ENCODE results near the gene TIMM8B.
"Not testable (repeated sequence)": the region's sequence is repeated elsewhere in the genome, so short reads cannot be mapped to it uniquely, and the experiment has no call there.

The TIMM8B gene, protein sequence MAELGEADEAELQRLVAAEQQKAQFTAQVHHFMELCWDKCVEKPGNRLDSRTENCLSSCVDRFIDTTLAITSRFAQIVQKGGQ

DNA sequence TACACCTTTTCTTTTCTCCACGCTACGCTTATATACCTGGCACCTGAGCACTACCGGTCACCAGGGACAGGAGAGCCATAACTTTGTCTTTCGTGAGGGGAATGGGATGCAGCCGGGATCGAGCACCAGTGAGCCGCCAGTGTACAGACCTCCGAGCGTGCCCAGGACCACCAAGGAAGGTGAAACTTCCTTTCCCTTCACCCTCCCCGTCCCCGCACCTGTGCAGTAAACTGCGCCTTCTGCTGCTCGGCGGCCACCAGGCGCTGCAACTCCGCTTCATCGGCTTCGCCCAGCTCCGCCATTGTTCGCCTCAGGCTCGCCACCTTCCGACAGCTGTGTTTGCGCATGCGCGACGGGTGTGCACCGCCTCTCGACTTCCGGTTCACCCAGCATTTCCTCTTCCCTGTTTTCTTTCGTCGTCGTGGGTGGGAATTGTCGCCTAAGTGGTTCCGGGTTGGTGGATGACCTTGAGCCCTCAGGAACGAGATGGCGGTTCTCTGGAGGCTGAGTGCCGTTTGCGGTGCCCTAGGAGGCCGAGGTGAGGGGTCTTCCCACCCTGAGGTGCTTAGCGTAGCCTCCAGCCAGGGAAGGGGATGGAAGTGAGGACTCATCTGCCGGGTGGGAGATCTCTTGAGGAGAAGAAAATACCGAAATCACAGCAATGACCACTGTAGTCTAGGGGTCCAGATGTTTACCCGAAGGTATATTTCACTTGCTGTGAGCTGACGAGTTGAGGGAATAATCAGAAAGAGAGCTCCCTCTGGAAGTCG lies at the start of gene TIMM8B, which contains the start of gene SDHD:
TIMM8B (minus strand) TSS at position 335 of the 770 bp plus-strand sequence; CDS start at position 302, 33 bp downstream.
SDHD (plus strand) TSS at position 452 of the 770 bp plus-strand sequence; CDS start at position 487, 35 bp downstream.
- peak; percentile 98 for DNase-seq

DNA sequence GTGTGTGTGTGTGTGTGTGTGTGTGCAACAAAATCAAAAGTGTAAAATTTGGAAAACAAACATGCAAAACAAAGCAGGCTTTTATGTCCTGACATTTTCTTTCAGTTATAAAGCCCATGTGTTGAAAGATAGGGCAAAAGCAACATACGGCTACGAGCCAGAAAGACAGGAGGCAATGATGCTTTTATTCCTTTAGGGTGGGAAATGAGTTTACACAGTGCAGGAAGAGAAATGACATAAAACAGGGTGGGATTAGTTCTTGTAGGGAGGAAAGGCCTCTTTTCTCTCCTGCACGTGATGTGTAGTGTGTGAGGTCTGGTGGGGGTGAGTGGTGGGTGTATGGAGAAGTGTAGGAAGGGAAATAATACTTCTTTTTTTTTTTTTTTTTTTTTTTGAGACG lies 47.9 kb upstream of the TIMM8B start:
- DNase-seq: no peak

DNA sequence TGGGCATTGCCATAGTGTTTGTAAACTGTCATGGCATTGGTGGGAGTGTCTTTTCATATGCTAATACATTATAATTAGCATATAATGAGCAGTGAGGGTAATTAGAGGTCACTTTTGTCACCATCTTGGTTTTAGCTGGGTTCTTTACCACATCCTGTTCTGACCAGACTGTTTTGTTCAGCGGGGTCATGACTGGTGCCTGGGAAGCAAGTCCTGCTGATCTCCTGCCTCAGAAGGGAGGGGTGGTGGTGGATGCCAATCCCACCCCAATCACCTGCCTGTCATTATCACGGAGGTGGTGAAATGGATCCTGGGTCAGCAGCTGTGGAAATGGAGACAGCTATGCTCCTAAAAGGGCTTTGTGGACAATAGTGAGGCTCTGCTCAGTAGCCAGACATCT lies 46.2 kb upstream of the TIMM8B start:
- no peak for DNase-seq

DNA sequence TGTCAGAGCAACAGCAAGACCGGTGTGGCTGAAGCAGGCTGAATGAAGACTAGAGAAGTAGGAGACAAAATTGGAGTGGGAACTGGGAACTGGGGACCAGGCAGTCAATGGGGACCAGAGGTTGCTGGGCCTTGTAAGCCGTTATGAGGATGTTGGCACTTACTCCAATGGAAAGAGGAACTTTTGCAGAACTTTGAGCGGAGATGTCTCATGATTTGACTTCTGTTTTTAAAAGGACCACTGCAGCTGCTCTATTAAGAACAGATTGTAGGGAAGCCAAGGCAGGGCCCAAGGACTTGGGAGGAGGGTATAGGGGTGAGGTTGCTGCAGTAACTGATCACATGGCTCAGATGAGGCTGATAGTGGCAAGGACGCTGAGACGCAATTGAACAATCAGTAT lies 43.1 kb upstream of the TIMM8B start:
- DNase-seq: no peak

DNA sequence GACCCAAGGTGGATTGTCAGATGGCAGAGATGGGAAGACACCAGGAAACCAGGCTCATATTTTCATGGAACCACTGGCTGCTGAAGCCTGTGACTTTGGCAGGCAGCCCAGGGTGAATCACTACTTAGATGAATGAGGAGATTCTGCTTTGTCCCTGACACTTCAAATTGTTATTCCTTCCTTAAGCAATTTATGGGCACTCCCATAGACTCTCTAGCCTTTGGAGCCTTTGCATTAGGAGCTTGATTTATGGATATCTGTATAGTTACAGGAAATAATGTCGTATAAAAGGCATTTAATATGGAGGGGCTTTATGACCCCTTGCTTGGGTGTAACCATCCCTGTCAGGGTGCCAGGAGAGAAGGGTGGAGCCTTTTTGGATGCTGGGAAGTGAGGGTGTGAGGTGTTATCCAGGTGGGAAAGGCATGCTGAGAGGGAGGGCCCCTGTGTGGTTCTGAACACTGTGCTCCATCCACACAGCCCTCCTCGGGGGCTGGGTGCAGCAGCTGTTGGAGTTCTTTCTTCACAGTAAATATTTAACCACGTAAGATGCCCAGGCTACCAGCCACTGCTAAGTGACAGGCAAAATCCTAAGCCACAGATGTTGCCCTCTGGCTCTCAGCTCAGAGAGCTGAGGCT lies 42.0 kb upstream of the TIMM8B start:
- no peak for DNase-seq

DNA sequence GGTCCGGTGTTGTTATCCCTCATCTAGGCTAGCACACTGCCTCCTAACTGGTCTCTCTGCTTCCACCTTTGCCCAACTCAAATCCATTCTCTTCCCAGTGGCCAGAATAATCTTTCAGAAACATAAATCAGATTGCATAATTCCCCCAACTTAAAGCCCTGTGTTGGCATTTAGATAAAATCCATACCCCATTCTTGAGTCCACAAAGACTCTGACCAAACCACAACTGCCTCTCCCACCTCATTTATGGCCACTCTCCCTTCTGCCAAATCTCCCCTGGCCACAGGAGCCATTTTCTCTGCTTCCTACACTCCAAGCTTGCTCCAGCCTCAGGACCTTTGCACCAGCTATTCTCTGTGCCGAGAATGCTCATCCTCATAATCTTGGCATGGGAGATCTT lies 40.5 kb upstream of the TIMM8B start:
- no peak for DNase-seq

DNA sequence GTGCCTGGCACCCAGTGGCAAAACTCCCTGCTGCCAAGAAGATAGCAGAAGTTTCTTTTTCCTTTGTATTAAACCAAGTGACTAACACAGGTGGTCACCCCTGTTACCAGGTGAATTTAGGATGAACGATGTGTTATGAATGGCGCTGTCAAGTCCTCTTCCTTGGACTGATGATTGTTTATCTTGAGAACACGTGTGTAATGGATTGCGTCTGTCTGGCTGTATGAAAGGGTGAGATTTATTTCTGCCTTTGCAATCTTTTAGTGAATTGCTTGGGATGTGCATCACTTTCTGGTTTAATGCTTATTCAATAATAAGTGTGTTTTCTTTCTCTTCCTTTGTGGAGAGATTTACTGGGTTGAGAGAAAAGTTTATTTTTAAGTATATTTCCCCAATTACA lies 36.6 kb upstream of the TIMM8B start:
- DNase-seq: no peak

DNA sequence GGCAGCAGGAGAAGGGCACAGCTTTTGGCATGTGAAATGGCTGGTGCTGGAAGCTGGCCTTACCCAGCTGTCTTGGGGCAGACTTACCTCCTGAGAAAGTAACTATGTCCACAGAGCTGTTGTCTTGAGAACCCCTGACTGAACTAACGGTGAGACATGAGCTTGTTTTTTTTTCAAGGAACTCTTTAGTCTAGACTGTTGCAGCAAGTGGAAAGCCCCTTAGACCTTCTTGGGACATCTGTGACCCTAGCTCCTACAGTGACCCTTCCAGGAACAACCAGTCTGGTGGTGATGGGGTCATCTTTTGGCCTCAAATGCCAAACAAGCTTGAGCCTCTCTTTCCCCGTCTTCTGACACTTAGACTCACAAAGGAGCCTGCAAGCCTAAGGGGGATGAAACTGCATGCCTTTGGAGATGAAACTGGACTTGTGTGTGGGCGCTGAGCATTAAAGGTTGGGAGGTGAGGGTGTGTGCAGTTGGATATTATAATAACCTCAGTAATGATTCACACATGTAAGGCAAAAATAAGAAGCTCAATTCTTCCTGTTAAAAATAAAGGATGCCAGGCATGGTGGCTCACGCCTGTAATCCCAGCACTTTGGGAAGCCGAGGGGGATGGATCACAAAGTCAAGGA lies 35.5 kb upstream of the TIMM8B start:
- DNase-seq: no peak

DNA sequence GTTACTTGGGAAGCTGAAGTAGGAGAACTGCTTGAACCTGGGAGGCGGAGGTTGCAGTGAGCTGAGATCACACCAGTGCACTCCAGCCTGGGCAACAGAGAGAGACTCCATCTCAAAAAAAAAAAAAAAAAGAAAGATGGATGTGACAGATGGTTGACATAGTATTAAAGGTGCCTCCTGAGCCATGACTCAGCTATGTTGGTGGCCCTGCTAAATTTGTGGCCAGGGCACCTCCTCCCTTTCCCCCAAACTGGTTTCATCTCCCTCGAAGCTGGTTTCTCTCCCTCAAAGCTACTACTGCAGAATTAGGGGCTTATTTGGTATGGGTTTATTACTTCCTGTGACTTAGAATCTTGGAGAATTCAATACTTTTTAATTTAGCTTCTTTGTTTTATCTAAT lies 31.6 kb upstream of the TIMM8B start:
- DNase-seq: no peak

DNA sequence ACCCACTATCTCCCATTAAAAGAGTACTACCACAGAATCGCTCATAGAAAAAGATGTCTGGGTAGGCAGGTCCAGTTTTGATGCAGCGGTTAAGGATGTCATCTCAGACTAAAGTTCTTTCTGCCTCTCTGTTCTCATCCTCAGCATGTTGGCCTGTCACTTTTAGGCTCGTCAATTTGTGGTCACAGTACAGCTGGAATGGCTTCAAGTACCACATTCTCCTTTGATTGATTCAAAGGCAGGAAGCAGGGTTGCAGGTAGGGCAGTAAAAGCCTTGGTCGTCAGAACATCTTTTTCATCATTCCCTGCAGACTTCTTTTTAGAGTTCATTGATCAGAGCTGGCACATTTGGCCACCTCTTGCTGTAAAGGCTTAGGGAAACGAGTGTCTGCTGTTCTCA lies 28.8 kb upstream of the TIMM8B start:
- no peak for DNase-seq

DNA sequence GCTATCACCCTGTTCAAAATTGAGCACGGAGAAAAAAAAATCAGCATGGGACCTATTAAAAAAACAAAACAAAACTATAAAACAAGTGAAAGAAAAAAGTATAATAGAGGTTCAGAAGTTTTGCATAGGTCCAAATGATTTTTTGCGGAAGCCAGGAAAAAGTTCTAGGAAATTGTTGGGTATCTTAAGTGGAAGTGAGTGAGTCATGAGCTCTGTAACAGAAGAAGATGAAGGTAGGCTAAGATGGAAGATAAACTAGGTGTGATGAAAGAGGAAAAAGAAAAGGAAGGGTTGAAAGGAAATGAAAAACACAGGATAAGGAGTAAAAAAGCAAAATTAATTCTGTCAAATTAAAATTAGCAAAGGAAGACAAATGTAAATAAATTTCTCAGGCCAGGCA lies 27.9 kb upstream of the TIMM8B start:
- DNase-seq: no peak

DNA sequence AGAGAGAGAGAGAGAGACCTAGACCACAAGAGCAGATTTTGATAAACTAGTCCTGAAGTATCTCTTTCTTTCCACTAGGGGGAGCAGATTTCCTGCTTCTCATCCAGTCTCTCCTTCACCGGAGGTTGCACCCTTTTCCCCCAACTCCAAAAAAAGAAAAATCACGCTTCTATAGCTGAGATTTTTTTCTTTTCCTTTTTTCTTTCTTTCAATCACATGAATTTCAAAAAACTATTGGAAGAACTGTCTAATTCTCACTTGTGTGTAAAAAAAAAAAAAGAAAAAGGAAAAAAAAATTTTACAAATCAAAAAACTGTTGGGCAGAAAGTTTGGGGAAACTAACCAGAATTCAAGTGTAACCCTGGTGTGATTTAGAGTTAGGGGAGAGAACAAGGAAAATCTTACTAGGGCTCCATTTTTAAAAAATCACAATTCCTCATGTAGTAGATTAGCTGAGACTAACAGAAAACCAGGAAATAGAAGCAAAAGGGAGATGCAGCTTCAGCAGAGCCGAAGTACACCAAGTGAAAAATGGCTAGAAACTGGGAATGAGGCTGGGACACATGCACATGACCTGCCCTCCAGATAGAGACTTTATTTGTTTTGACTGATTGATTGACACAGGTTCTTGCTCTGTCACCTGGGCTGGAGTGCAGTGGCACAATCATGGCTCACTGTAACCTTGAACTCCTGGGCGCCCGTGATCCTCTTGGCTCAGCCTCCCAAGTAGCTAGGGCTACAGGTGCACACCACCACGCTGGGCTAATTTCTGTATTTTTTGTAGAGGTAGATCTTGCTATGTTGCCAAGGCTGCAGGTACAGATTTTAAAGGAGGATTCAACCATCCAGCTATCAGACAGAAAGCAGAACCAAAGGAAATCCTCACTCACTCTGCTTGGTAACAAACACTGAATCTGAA lies 27.2 kb upstream of the TIMM8B start:
- no peak for DNase-seq

DNA sequence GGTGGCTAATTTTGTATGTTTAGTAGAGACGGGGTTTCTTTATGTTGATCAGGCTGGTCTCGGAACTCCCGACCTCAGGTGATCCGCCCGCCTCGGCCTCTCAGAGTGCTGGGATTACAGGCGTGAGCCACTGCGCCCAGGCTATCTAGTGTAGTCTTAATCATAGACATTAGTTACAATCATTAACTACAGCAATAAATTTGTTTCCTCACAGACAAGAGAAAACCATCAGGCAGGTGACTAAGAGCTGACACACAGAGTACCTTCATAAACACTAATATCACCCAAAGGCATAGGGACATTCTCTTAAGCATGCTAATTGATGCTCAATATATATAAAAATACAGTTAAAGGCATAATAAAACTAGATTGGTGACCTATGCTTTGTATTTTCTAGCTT lies 19.5 kb upstream of the TIMM8B start:
- no peak for DNase-seq

DNA sequence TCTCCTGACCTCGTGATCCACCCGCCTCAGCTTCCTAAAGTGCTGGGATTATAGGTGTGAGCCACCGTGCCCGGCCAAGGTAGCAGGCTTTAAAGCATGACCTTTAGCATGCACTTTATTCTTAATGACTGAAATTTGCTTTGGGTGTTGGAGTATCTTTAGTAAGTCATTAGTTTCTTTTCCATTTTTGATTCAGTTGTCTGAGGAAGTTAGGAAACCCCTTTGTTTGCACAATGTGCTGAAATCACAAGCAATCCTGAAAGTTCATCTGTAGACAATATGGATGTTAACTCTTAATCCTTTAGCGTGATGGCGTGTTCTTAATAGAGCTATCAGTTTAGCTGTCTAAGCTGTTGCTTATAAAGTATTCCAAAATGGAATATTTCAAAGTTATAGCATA lies 16.9 kb upstream of the TIMM8B start:
- no peak for DNase-seq

DNA sequence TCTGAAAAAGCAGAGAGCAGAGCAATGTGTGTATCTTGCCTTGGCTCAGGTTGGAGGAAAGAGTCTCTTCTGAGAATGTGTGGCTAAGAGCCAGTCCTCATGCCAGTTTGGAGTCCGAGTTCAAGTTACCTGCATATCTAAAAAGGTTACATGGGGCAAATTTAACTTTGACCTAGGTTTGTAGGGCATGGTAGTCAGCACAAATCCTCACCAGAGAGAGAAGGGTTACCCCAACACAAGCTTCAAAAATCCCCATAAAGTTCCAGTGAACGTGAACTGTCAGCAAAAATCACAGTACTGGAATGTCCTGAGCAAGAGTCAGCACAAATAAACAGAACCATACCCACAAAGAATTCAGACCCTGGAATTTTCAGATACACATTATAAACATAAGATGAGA lies 13.9 kb upstream of the TIMM8B start:
- no peak for DNase-seq

DNA sequence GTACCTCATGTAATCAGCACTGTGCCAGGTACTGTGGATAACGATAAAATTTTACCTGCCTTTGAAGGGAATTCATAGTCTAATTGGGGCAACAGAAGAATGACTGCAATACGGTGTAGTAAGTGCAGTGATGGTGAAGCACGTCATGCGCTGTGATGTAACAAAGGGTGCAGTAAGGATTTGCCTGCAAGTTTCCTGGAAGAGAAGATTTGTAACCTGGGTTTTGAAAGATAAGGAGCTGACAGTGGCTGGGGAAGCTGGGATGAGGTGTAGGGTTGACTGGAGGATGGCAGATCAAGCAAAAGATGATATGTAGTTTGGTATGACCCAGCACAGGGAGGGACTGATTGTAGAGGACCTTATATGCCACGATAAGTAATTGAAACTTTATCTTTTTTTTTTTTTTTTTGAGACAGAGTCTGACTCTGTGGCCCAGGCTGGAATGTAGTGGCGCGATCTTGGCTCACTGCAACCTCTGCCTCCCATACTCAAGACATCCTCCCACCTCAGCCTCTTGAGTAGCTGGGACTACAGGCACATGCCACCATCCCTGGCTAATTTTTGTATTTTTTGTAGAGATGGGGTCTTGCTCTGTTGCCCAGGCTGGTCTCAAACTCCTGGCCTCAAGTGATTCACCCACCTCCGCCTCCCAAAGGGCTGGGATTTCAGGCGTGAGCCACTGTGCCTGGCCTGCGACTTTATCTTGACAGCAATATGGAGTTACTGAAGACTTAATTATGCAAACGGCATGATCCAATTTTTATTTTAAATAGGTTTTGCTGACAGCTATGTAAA lies 11.4 kb upstream of the TIMM8B start:
- no peak for DNase-seq

DNA sequence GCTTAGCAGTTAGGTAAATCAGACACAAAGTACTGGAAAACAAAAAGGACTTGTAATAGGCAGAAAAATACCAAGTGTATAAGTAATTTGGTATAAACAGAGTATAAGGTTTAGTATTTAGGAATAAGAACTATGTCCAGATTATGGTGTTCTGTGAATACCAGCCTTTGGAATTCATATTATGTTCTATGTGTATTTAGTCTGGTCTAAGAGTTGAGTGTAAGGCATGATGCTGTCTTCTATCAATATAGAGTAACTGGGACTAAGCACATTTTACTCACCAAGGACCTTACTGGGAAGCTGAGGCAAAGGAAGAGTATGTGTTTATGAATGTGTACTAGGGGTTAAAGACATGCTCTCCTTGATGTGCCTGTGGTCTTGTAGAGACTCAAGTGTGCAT lies 9.6 kb upstream of the TIMM8B start:
- no peak for DNase-seq

DNA sequence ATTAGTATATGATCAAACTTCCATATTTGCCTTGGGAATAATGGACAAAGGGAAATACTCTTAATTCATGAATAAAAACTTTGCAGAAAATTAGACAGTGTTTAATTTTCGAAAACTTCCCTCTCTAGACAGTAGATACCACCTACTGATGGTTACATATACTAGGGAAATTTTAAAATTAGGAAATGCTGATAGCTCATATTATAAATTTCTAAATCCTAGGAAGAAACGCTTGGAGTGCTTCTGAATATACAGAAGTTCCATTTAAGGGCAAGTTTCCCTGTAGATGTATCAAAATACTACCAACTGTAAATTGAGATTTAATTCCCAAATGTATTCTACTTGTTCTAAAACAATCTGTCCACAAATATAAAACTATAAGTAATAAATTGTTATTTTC lies 8.7 kb upstream of the TIMM8B start:
- not testable (repeated sequence) for DNase-seq

DNA sequence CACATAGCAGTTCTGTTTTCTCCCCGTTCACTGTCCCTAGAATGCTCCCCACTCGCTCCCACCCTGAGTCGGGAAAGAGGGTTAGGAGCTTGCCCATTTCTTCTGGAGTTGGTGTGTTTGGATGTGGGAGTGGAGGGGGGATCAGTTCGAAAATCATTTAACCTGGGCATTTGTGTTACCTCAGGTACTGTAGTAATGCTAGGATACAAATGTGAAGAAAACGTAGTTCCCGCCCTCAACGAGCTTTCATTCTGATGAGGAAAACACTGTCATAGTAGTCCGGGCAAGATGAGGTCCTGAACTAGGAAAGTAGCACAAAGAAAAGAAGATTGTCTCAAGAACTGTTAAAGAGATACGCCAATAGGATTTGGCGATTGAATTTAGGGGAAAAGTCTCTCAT lies 656 bp upstream of the TIMM8B start:
- DNase-seq: no peak

DNA sequence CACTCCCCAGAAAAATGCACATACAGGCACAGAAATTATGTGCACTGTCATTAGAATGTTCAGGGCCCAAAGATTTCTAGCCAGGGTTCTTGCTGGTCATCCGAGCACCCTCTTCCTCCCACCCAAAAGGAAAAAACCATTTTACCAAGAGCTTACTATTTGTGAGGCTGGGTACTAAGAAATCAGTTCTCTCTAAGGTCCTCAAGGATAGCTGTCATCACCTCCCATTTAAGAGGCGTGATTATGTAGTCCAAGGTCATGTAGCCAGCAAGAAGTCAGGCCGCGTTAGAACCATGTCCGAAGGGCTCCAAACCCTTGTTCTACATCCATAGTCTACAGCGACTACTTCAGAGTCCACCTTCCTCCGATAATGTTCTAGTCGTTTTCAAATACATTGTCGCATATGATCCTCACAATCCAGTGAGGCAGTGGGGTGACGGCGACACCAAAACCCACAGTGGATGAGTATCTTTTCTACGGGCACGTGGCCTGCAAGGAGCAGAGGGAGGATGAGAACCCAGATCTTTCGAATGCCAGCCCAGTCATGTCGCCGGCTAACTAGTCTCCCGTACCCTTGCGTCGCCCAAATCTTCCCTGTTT lies 634 bp downstream of the TIMM8B start:
- peak; percentile 76 for DNase-seq

DNA sequence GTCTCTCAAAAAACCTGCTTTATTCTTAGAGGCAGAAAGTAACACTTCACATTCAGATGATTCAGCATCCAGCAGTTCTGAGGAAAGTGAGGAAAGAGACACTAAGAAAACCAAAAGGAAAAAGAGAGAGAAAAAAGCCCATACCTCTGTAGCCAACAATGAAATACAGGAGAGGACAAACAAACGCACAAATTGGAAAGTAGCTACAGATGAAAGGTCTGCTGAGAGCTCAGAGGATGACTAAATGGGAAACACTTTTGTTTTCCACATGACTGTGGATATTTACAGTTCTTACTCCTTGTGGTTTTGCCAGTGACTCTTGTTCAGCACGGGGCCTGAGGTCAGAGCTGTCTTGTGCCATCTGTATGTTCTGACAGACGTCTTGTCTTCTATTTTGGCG lies 3.8 kb downstream of the TIMM8B start:
- DNase-seq: no peak
